K562 (cell line): Measurements from ENCODE around the gene SOX12. TPM values are rescaled to one million over a fixed set of nuclear protein-coding genes. Genes with fewer than 3 reads are reported as not detected.

Experiments
- DACH1 ChIP-seq: fragments of 450-650 bp; IDR thresholded peaks from 2 replicates; pipeline ENCODE4 v1.6.1; 2018; ENCODE audit not compliant: partially characterized antibody
- DPF2 ChIP-seq: fragments of 450-650 bp; IDR thresholded peaks from 2 replicates; pipeline ENCODE4 v1.6.1; 2016
- E2F4 ChIP-seq: sonication (generic); formaldehyde crosslinking; IDR thresholded peaks from 2 replicates; pipeline ENCODE4 v1.8.0; 2022; ENCODE audit warnings: mild to moderate bottlenecking, low read depth, missing genetic modification reagents
- ELF2 ChIP-seq: fragments of 250-450 bp; sonication (Bioruptor Pico); IDR thresholded peaks from 2 replicates; pipeline ENCODE4 v1.5.0; 2021; ENCODE audit warnings: mild to moderate bottlenecking
- ETV1 ChIP-seq: fragments of 450-650 bp; conservative IDR thresholded peaks from 2 replicates; pipeline ENCODE4 v1.6.1; 2016; ENCODE audit warnings: missing genetic modification characterization, control low read depth, low read depth, missing compliant biosample characterization
- GATAD2B ChIP-seq: fragments of 450-650 bp; IDR thresholded peaks from 2 replicates; pipeline ENCODE4 v1.6.1; 2017; ENCODE audit warnings: mild to moderate bottlenecking, borderline replicate concordance
- GTF2B ChIP-seq: IDR thresholded peaks from 2 replicates; pipeline ENCODE4 v1.6.1; 2011; ENCODE audit not compliant: insufficient read length; ENCODE audit errors: extremely low read depth
- HES1 ChIP-seq: fragments of 450-650 bp; IDR thresholded peaks from 2 replicates; pipeline ENCODE4 v1.6.1; 2016; ENCODE audit warnings: low read depth, mild to moderate bottlenecking, moderate library complexity
- HMGXB4 ChIP-seq: sonication (generic); formaldehyde crosslinking; IDR thresholded peaks from 2 replicates; pipeline ENCODE4 v1.8.1; 2023; ENCODE audit warnings: mild to moderate bottlenecking, missing genetic modification reagents
- HNRNPH1 ChIP-seq: fragments of 200-400 bp; formaldehyde crosslinking; optimal IDR thresholded peaks from 2 replicates; pipeline ENCODE3; 2017; ENCODE audit warnings: low read depth, mild to moderate bottlenecking, low read length, moderate library complexity
- HSF4 ChIP-seq: fragments of 250-450 bp; sonication (Bioruptor Pico); IDR thresholded peaks from 2 replicates; pipeline ENCODE4 v2.1.2; 2022; ENCODE audit warnings: mild to moderate bottlenecking, moderate library complexity, borderline replicate concordance
- MXD1 ChIP-seq: fragments of 250-450 bp; sonication (Bioruptor Pico); IDR thresholded peaks from 2 replicates; pipeline ENCODE4 v1.8.0; 2021; ENCODE audit warnings: borderline replicate concordance, mild to moderate bottlenecking, moderate library complexity; ENCODE audit not compliant: poor library complexity, severe bottlenecking
- NFE2L1 ChIP-seq: fragments of 450-650 bp; IDR thresholded peaks from 2 replicates; pipeline ENCODE4 v1.6.1; 2016; ENCODE audit warnings: missing genetic modification characterization, low read depth, mild to moderate bottlenecking, missing compliant biosample characterization, moderate library complexity, borderline replicate concordance
- PPARD ChIP-seq: fragments of 250-450 bp; sonication (Bioruptor Pico); IDR thresholded peaks from 2 replicates; pipeline ENCODE4 v1.8.0; 2022; ENCODE audit warnings: inconsistent platforms, mild to moderate bottlenecking, moderate library complexity
- YBX1 ChIP-seq: fragments of 450-650 bp; IDR thresholded peaks from 2 replicates; pipeline ENCODE4 v1.7.1; 2016; ENCODE audit warnings: mild to moderate bottlenecking
- ZEB2 ChIP-seq: fragments of 450-650 bp; IDR thresholded peaks from 2 replicates; pipeline ENCODE4 v1.6.1; 2016
- ZHX1 ChIP-seq: fragments of 150-350 bp; conservative IDR thresholded peaks from 2 replicates; pipeline ENCODE4 v1.6.1; 2014; ENCODE audit warnings: low read length
- ZNF511 ChIP-seq: sonication (generic); formaldehyde crosslinking; IDR thresholded peaks from 2 replicates; pipeline ENCODE4 v1.8.0; 2022; ENCODE audit warnings: mild to moderate bottlenecking, missing genetic modification reagents
- polyA plus RNA-seq, 8 experiments: library from polyadenylated mRNA; depleted of rRNA in 4 of 8; stranded (reverse) in 5 of 8; unstranded in 3 of 8; fragments of >200 nt; fragmentation: Nextera tagmentation in 2 of 8; fragmentation: Illumina TruSeq in 1 of 8; extraction: Ambion mirVana in 2 of 8; extraction: Trizol in 1 of 8; gene quantifications; 2 replicates each; pipeline versions ENCODE4 v1.2.1 to v1.2.3, GENCODE V29; 2011 to 2014; ENCODE audit warnings: inconsistent platforms in 1 of 8, missing spikeins in 1 of 8
- total RNA-seq, 7 experiments: library from RNA; depleted of rRNA in 6 of 7; stranded (reverse); fragments of >200 nt in 6 of 7; fragmentation: Illumina TruSeq in 2 of 7; extraction: Trizol in 2 of 7; gene quantifications; 2 replicates each; pipeline versions ENCODE4 v1.2.1 to v1.2.3, GENCODE V29; 2011 to 2021; ENCODE audit warnings: low replicate concordance in 1 of 7

SOX12 gene
- total and polyA plus RNA-seq, 9 of the 15 experiments (the other 6 are each of a cell fraction or from before 2014, with no cell fraction given), result 0.42 to 26.3 (median 2.6) TPM

- no peak for TF ChIP-seq HNRNPH1
- TF ChIP-seq E2F4, result no peak
- no peak for TF ChIP-seq NFE2L1 (tag)
- TF ChIP-seq HMGXB4 (CRISPR knock-in tag), result no peak
- no peak; the same call in 1 of the 2 replicates for TF ChIP-seq ZNF511 (CRISPR knock-in tag)
- TF ChIP-seq ELF2 (CRISPR knock-in tag), result no peak
- TF ChIP-seq MXD1 (CRISPR knock-in tag), result no peak
- no peak for TF ChIP-seq HSF4 (CRISPR knock-in tag)
- TF ChIP-seq ETV1, result peak; percentile 95
- TF ChIP-seq GTF2B, result no peak
- no peak for TF ChIP-seq ZHX1
- peak; percentile 72; the same call in 1 of the 2 replicates for TF ChIP-seq GATAD2B
- TF ChIP-seq DPF2, result peak; percentile 84
- no peak for TF ChIP-seq PPARD (CRISPR knock-in tag)
- TF ChIP-seq YBX1, result no peak
- peak; percentile 55; the same call in 1 of the 2 replicates for TF ChIP-seq ZEB2
- TF ChIP-seq HES1, result no peak
- TF ChIP-seq DACH1, result peak; percentile 66
Measured at GRCh38 chr20:371755-372542, 46.6 kb downstream of the SOX12 start (continued).
